HepG2 (cell line): Measurements from ENCODE around the gene CHRM2. TPM values are rescaled to one million over a fixed set of nuclear protein-coding genes. Genes with fewer than 3 reads are reported as not detected.

ENCODE experiments used
- ATAC-seq: fragments of 200-7000 bp; cut with Tn5 transposase; 3 replicates; pipeline ENCODE4 v1.9.1; 2020; ENCODE audit warnings: mild to moderate bottlenecking, moderate library complexity
- BruUV-seq: library from RNA; stranded (reverse); fragments of 400-500 nt; replicated peaks from 2 replicates; lab custom pipeline; 2021; lab: Mats Ljungman, UMichigan
- CTCF ChIA-PET: fragments of 300-600 bp; formaldehyde crosslinking; extraction: SDS; loops from one replicate; lab custom pipeline; 2021; ENCODE audit warnings: low total read pairs, inconsistent platforms, low intra/inter-chr PET ratio; lab: Yijun Ruan, JAX
- POLR2A ChIA-PET: fragments of 350-600 bp; sonication (Branson Sonifier 250); formaldehyde crosslinking; loops from one replicate; lab custom pipeline; 2020; ENCODE audit warnings: antibody characterized with exemption, inconsistent platforms; lab: Yijun Ruan, JAX
- DNase-seq: peaks from one replicate; pipeline ENCODE4 v3.0.0-alpha.2; 2015; ENCODE audit warnings: low spot score
- FAIRE-seq: peaks from 3 replicates; lab custom pipeline; 2011; peaks lifted over from hg19 to GRCh38; lab: Jason Lieb, UNC
- H2AFZ ChIP-seq: one replicate; pipeline ENCODE4 v1.6.1; 2011; ENCODE audit warnings: low read length, inconsistent platforms
- H3K27ac ChIP-seq: fragments of 300-600 bp; 3 replicates; pipeline ENCODE4 v1.8.0; 2011; ENCODE audit warnings: mixed run types, mild to moderate bottlenecking, mixed read lengths, low read length, inconsistent platforms; ENCODE audit not compliant: insufficient read depth; ENCODE audit errors: extremely low read length
- H3K27me3 ChIP-seq, 2 experiments: fragments of 200-600 bp in 1 of 2; 2 replicates in 1 of 2; 3 replicates in 1 of 2; pipeline versions ENCODE4 v1.6.0 to v1.8.0; 2011; ENCODE audit warnings: low read length in 2 of 2, mild to moderate bottlenecking in 2 of 2, moderate library complexity in 2 of 2, inconsistent platforms in 1 of 2; ENCODE audit not compliant: insufficient read depth in 2 of 2, control insufficient read depth in 1 of 2
- H3K36me3 ChIP-seq, 2 experiments: fragments of 200-600 bp in 1 of 2; replicated peaks in 1 of 2; 2 replicates in 1 of 2; 3 replicates in 1 of 2; pipeline versions ENCODE4 v1.5.1 to v1.8.0; 2011; ENCODE audit warnings: low read length in 2 of 2, inconsistent platforms in 1 of 2; ENCODE audit not compliant: insufficient read depth in 2 of 2, control insufficient read depth in 1 of 2
- H3K4me1 ChIP-seq: 2 replicates; pipeline ENCODE4 v1.5.1; 2012; ENCODE audit warnings: low read length, inconsistent platforms; ENCODE audit not compliant: insufficient read depth
- H3K4me2 ChIP-seq: 2 replicates; pipeline ENCODE4 v1.6.0; 2011; ENCODE audit warnings: low read depth, low read length, inconsistent platforms
- H3K4me3 ChIP-seq, 3 experiments: fragments of 200-600 bp in 1 of 3; sonication (generic), shearing (Covaris generic) in 1 of 3; replicated peaks in 1 of 3; 2 replicates each; pipeline ENCODE4 v1.5.1; 2011 to 2016; ENCODE audit warnings: low read length in 3 of 3, inconsistent platforms in 2 of 3, low read depth in 2 of 3, mild to moderate bottlenecking in 2 of 3, control low read depth in 1 of 3, mixed read lengths in 1 of 3; ENCODE audit not compliant: insufficient read depth in 1 of 3
- H3K79me2 ChIP-seq: one replicate; pipeline ENCODE4 v1.6.1; 2011; ENCODE audit warnings: low read length, inconsistent platforms; ENCODE audit not compliant: insufficient read depth
- H3K9ac ChIP-seq: 2 replicates; pipeline ENCODE4 v1.6.0; 2011; ENCODE audit warnings: mild to moderate bottlenecking, low read depth, low read length, inconsistent platforms; ENCODE audit not compliant: insufficient read depth
- H3K9me3 ChIP-seq: 2 replicates; pipeline ENCODE4 v1.5.1; 2012; ENCODE audit warnings: mild to moderate bottlenecking, low read length
- H4K20me1 ChIP-seq: 2 replicates; pipeline ENCODE4 v1.6.0; 2011; ENCODE audit warnings: inconsistent platforms, mild to moderate bottlenecking, low read length, moderate library complexity; ENCODE audit not compliant: insufficient read depth
- AGO2 ChIP-seq: fragments of 200-400 bp; formaldehyde crosslinking; optimal IDR thresholded peaks from 2 replicates; pipeline ENCODE3; 2017; ENCODE audit warnings: mild to moderate bottlenecking, low read depth, low read length, moderate library complexity
- BHLHE40 ChIP-seq: IDR thresholded peaks from 2 replicates; pipeline ENCODE4 v1.6.1; 2011; ENCODE audit warnings: low read length, improper control_type of control experiment
- CSRNP1 ChIP-seq: sonication (generic); formaldehyde crosslinking; IDR thresholded peaks from 2 replicates; pipeline ENCODE4 v1.8.1; 2023; ENCODE audit warnings: mild to moderate bottlenecking, missing genetic modification reagents
- ETV6 ChIP-seq: sonication (generic); formaldehyde crosslinking; conservative IDR thresholded peaks from 2 replicates; pipeline ENCODE4 v1.4.0; 2020; ENCODE audit warnings: missing genetic modification reagents
- FOSL2 ChIP-seq: sonication (generic); formaldehyde crosslinking; IDR thresholded peaks from 2 replicates; pipeline ENCODE4 v1.4.0; 2020; ENCODE audit warnings: missing genetic modification reagents
- KLF6 ChIP-seq: IDR thresholded peaks from 2 replicates; pipeline ENCODE4 v1.8.0; 2016; ENCODE audit warnings: missing biosample characterization, missing genetic modification reagents
- RXRB ChIP-seq: IDR thresholded peaks from 2 replicates; pipeline ENCODE4 v1.6.1; 2016; ENCODE audit warnings: borderline replicate concordance, missing genetic modification reagents, missing compliant biosample characterization
- ZNF33A ChIP-seq: sonication (generic); formaldehyde crosslinking; IDR thresholded peaks from 2 replicates; pipeline ENCODE4 v1.5.1; 2020; ENCODE audit warnings: missing genetic modification reagents, mild to moderate bottlenecking, moderate library complexity, borderline replicate concordance
- ZNF549 ChIP-seq: sonication (generic); formaldehyde crosslinking; IDR thresholded peaks from 2 replicates; pipeline ENCODE4 v1.5.0; 2020; ENCODE audit warnings: missing genetic modification reagents
- ZNF597 ChIP-seq: sonication (generic); formaldehyde crosslinking; IDR thresholded peaks from 2 replicates; pipeline ENCODE4 v1.5.0; 2020; ENCODE audit warnings: missing genetic modification reagents
- ZNF790 ChIP-seq: sonication (generic); formaldehyde crosslinking; IDR thresholded peaks from 2 replicates; pipeline ENCODE4 v1.8.0; 2022; ENCODE audit warnings: missing genetic modification reagents, mild to moderate bottlenecking, borderline replicate concordance
- ZSCAN5A ChIP-seq: sonication (generic); formaldehyde crosslinking; IDR thresholded peaks from 2 replicates; pipeline ENCODE4 v1.8.0; 2022; ENCODE audit warnings: mild to moderate bottlenecking, missing genetic modification reagents, borderline replicate concordance
- WGBS: methylation state at CpG from one replicate; pipeline ENCODE4 v1.1.6; 2017; ENCODE audit warnings: low lambda C conversion rate; 5-methylcytosine and 5-hydroxymethylcytosine counted together
- in situ Hi-C: cut with HindIII; loops from 2 replicates; pipeline ENCODE4 v1.10.0; 2017; ENCODE audit warnings: low pct_unique_long_range_greater_than_20kb; ENCODE audit not compliant: extremely low pct_ligation_motif_present
- intact Hi-C: fragments of 100-400 bp; cut with micrococcal nuclease; formaldehyde crosslinking; loops from one replicate; pipeline ENCODE4 v1.10.0; 2022; ENCODE audit not compliant: unreplicated experiment
- polyA plus RNA-seq, 8 experiments: library from polyadenylated mRNA; depleted of rRNA in 3 of 8; stranded (reverse) in 7 of 8; unstranded in 1 of 8; fragments of >200 nt; fragmentation: Illumina TruSeq in 4 of 8; extraction: Trizol in 4 of 8; gene quantifications; 2 replicates each; pipeline versions ENCODE4 v1.2.1 to v1.2.3, GENCODE V29; 2011 to 2016; ENCODE audit warnings: low read depth in 4 of 8, missing spikeins in 1 of 8, mixed read lengths in 1 of 8; ENCODE audit not compliant: insufficient read depth in 1 of 8
- total RNA-seq, 5 experiments: library from RNA; depleted of rRNA; stranded (reverse); fragments of >200 nt; fragmentation: Illumina TruSeq; extraction: Trizol; gene quantifications; 2 replicates each; pipeline ENCODE4 v1.2.3, GENCODE V29; 2016; ENCODE audit warnings: low read depth in 1 of 5

Gene CHRM2
- total and polyA plus RNA-seq, 2 of the 13 experiments (the other 11 are each of a cell fraction or from before 2014, with no cell fraction given) = not detected

- no peak overlapping the region for H3K4me3 ChIP-seq
- H3K27ac ChIP-seq = no peak overlapping the region
- POLR2A ChIA-PET = no interaction called here
- ATAC-seq (no peak), DNase-seq (no peak)
- no peak overlapping the region for H3K9ac ChIP-seq
- WGBS = 14% methylated on average over 1 of the region's 1 CpG
- TF ChIP-seq ETV6 (CRISPR knock-in tag) (no peak), CSRNP1 (CRISPR knock-in tag) (no peak), BHLHE40 (no peak), ZNF33A (CRISPR knock-in tag) (no peak), FOSL2 (no peak), ZNF790 (no peak)
- TF ChIP-seq, all 625 proteins: peak for 0
- FAIRE-seq = no peak
- H3K27me3 ChIP-seq = no peaks in the 10 kb centered on the region
- no peaks in the 10 kb centered on the region for H4K20me1 ChIP-seq
- in situ Hi-C loops = no loop called here
- no peak overlapping the region for H2AFZ ChIP-seq
- no peaks in the 10 kb centered on the region for H3K79me2 ChIP-seq
- H3K4me2 ChIP-seq = no peak overlapping the region
- H3K9me3 ChIP-seq = no peaks in the 10 kb centered on the region
- CTCF ChIA-PET = no interaction called here
- no peaks in the 10 kb centered on the region for H3K36me3 ChIP-seq
- intact Hi-C loops = no loop called here
- no TSS peak for BruUV-seq
- no peaks in the 10 kb centered on the region for H3K4me1 ChIP-seq
These were observed 87.8 kb downstream of the CHRM2 start for GRCh38 chr7:136956232-136956631.

GRCh38 chr7:136956671-136957070, 88.2 kb downstream of the CHRM2 start:
- ATAC-seq = no peak
- no peaks in the 10 kb centered on the region for H3K27me3 ChIP-seq
- H3K79me2 ChIP-seq = no peaks in the 10 kb centered on the region
- no peaks in the 10 kb centered on the region for H3K4me1 ChIP-seq
- ChIA-PET CTCF (no interaction called here), POLR2A (no interaction called here)
- intact Hi-C loops = no loop called here
- no peak overlapping the region for H3K9ac ChIP-seq
- WGBS = 0% methylated on average over 2 of the region's 3 CpGs
- TF ChIP-seq AGO2 (no peak), ZNF597 (CRISPR knock-in tag) (no peak), ZSCAN5A (CRISPR knock-in tag) (no peak), RXRB (CRISPR knock-in tag) (no peak), KLF6 (no peak), ZNF549 (CRISPR knock-in tag) (no peak)
- no TSS peak for BruUV-seq
- H3K4me2 ChIP-seq = no peak overlapping the region
- no peaks in the 10 kb centered on the region for H4K20me1 ChIP-seq
- DNase-seq = no peak
- H3K27ac ChIP-seq = no peak overlapping the region
- H3K9me3 ChIP-seq = no peaks in the 10 kb centered on the region
- H3K36me3 ChIP-seq = no peaks in the 10 kb centered on the region
- FAIRE-seq = no peak
- no peak overlapping the region for H2AFZ ChIP-seq
- in situ Hi-C loops = no loop called here
- no peak overlapping the region for H3K4me3 ChIP-seq
